Adrenal gland (tissue), 12 donors: ENCODE results near the gene SYT5. TPM values are rescaled to one million over a fixed set of nuclear protein-coding genes. Genes with fewer than 3 reads are reported as not detected.
A peak's percentile ranks its signal among the peaks of the same experiment; 100 is the strongest.

ENCODE experiments used
- DNase-seq, 7 donors: peaks; one replicate each; pipeline ENCODE4 v3.0.0-alpha.2; 2019 to 2020
- H3K27ac ChIP-seq, 5 donors: fragments of 200-600 bp; sonication (generic) in 4 of 5; 1 replicate in 3 of 5; 2 replicates in 2 of 5; pipeline versions ENCODE4 v1.5.1 to v1.8.0; 2016 to 2020; ENCODE audit warnings: mild to moderate bottlenecking in 1 of 5
- H3K27me3 ChIP-seq: fragments of 200-600 bp; 2 replicates; pipeline ENCODE4 v1.8.0; 2021
- H3K36me3 ChIP-seq, 2 donors: fragments of 200-600 bp; replicated peaks in 1 of 2; 1 replicate in 1 of 2; 2 replicates in 1 of 2; pipeline versions ENCODE4 v1.5.1 to v1.8.0; 2018 to 2022
- H3K4me1 ChIP-seq, 2 donors: fragments of 200-600 bp; replicated peaks in 1 of 2; 1 replicate in 1 of 2; 2 replicates in 1 of 2; pipeline versions ENCODE4 v1.5.1 to v1.8.0; 2018 to 2021
- H3K4me3 ChIP-seq, 4 donors: fragments of 200-600 bp; sonication (generic) in 3 of 4; one replicate each; pipeline ENCODE4 v1.5.1; 2016 to 2018
- H3K9me3 ChIP-seq, 3 donors: fragments of 200-600 bp; sonication (generic) in 1 of 3; replicated peaks in 1 of 3; 1 replicate in 2 of 3; 2 replicates in 1 of 3; pipeline versions ENCODE4 v1.5.1 to v1.8.0; 2016 to 2021
- CTCF ChIP-seq, 6 experiments: fragments of 450-650 bp in 4 of 6; fragments of 200-600 bp in 2 of 6; sonication (generic) in 1 of 6; IDR thresholded peaks; 1 replicate in 5 of 6; 2 replicates in 1 of 6; pipeline versions ENCODE4 v1.5.1 to v1.8.0; 2016 to 2021; ENCODE audit warnings: antibody characterized with exemption in 6 of 6, mild to moderate bottlenecking in 2 of 6, moderate library complexity in 1 of 6
- POLR2A ChIP-seq, 2 donors: fragments of 450-650 bp; IDR thresholded peaks; one replicate each; pipeline ENCODE4 v1.6.1; 2017; ENCODE audit warnings: antibody characterized with exemption in 2 of 2, mild to moderate bottlenecking in 2 of 2, moderate library complexity in 1 of 2
- WGBS, 4 donors: extraction: QIAGEN DNeasy Blood & Tissue Kit in 2 of 4; methylation state at CpG; one replicate each; pipeline versions ENCODE4 v1.1.5 to v1.1.7; 2013 to 2017; 5-methylcytosine and 5-hydroxymethylcytosine counted together
- intact Hi-C, 2 donors: fragments of 100-400 bp; cut with DNase I; formaldehyde crosslinking; loops; one replicate each; pipeline versions ENCODE4 v1.14.1 to v1.15.0; 2022 to 2023
- polyA plus RNA-seq, 3 donors: library from polyadenylated mRNA; stranded (reverse); fragments of 200-250 nt in 2 of 3; fragments of 350-450 nt in 1 of 3; fragmentation: Illumina TruSeq in 1 of 3; extraction: RNeasy Lipid Tissue Mini Kit (QIAGEN cat#74804) in 1 of 3; gene quantifications; one replicate each; pipeline ENCODE4 v1.2.3, GENCODE V29; 2013 to 2014
- total RNA-seq, 9 donors: library from RNA; depleted of rRNA in 4 of 9; stranded (reverse); fragments of >200 nt in 4 of 9; fragments of 120-200 nt in 1 of 9; fragmentation: NEBNext Ultra II Directional in 1 of 9; extraction: Animal tissue kit (Norgen Biotek cat#: 25700) in 1 of 9; gene quantifications; one replicate each; pipeline versions ENCODE4 v1.1.0 to v1.2.4, GENCODE V29; 2013 to 2023
- donor health status: healthy with polysubstance abuse.
- donor health status: Bipolar disorder and iron deficiency.
- donor health status: DM: yes; HTN: yes; CAD: no.
- donor health status: DM: no; HTN: no; CAD: no.
- donor health status: DM: no; HTN: no; CAD: no.
- donor health status: DM: yes; HTN: yes; CAD: no.

The SYT5 gene
- total and polyA plus RNA-seq, 12 donors: 0.07 to 52.0 (median 10.6) TPM; not detected in 3

GRCh38 chr19:55223291-55224037 is 43.4 kb upstream of the SYT5 start:
- peaks cover 0 to 21% of the 10 kb centered on the region in 2 donors for H3K36me3 ChIP-seq
- no peak for DNase-seq
- no peaks in the 10 kb centered on the region for H3K9me3 ChIP-seq
- WGBS, 4 donors: 86 to 93% (median 88%) methylated on average over 10 to 17 of the region's 17 CpGs
- peaks cover 0 to 5% of the 10 kb centered on the region in 2 donors for H3K4me1 ChIP-seq
- H3K27ac ChIP-seq: no peak overlapping the region
- no peak overlapping the region for H3K4me3 ChIP-seq
- intact Hi-C loops: no loop called here
- H3K27me3 ChIP-seq: no peaks in the 10 kb centered on the region
- TF ChIP-seq CTCF (IDR thresholded peaks at IDR 0.05): no peak
- no peak for TF ChIP-seq POLR2A (IDR thresholded peaks at IDR 0.05)

- H3K36me3 ChIP-seq: no peaks in the 10 kb centered on the region
- no peak overlapping the region for H3K4me3 ChIP-seq
- 78 to 85% (median 84%) methylated on average over 9 of the region's 9 CpGs for WGBS, 4 donors
- peaks cover 5 to 13% of the 10 kb centered on the region in 2 donors for H3K4me1 ChIP-seq
- no peaks in the 10 kb centered on the region for H3K27me3 ChIP-seq
- TF ChIP-seq CTCF (IDR thresholded peaks at IDR 0.05) (no peak), POLR2A (IDR thresholded peaks at IDR 0.05) (no peak)
- no peak overlapping the region for H3K27ac ChIP-seq
- intact Hi-C loops: no loop called here
- no peaks in the 10 kb centered on the region for H3K9me3 ChIP-seq
- no peak for DNase-seq
Observed at GRCh38 chr19:55220525-55220924, 40.4 kb upstream of the SYT5 start.

GRCh38 chr19:55216461-55217198 is 36.5 kb upstream of the SYT5 start:
- no peaks in the 10 kb centered on the region for H3K36me3 ChIP-seq

More at GRCh38 chr19:55216461-55217198, 36.5 kb upstream of the SYT5 start:
- Histone ChIP-seq H3K4me1 (peaks cover 3 to 13% of the 10 kb centered on the region in 2 donors), H3K4me3 (peak overlapping the region in 2 of 4 donors; percentile 4 to 35), H3K27ac (peak overlapping the region; percentile 72 to 95 (median 90)), H3K9me3 (peaks cover 0 to 3% (median 0%) of the 10 kb centered on the region in 3 donors), H3K27me3 (no peaks in the 10 kb centered on the region)
- intact Hi-C loops: no loop called here
- 2 to 5% (median 3%) methylated on average over 22 to 36 of the region's 36 CpGs for WGBS, 4 donors
- TF ChIP-seq CTCF (IDR thresholded peaks at IDR 0.05) (peak in 1 of 6 experiments; percentile 51), POLR2A (IDR thresholded peaks at IDR 0.05) (peak; percentile 78 to 97)
- DNase-seq: peak; percentile 93 to 98 (median 96)
